Renal pelvis (tissue), 12 donors: ENCODE data around the gene CERS3. TPM values are rescaled to one million over a fixed set of nuclear protein-coding genes. Genes with fewer than 3 reads are reported as not detected.

Experiments used
- DNase-seq: peaks from one replicate; pipeline ENCODE4 v3.0.0-alpha.2; 2013
- long read RNA-seq, 16 experiments: transcript quantifications; one replicate each; lab custom pipeline, GENCODE V29; 2026
- polyA plus RNA-seq, 3 donors: library from polyadenylated mRNA; unstranded; fragments of 120-200 nt; gene quantifications; one replicate each; pipeline ENCODE4 v1.2.1, GENCODE V29; 2013; ENCODE audit not compliant: insufficient read length in 3 of 3

CERS3 gene
- polyA plus RNA-seq, result under 1 TPM in 2 of 3 donors, not detected in 1; 0.03 to 0.40 TPM
- long read RNA-seq, donor 1, result 0 reads
- long read RNA-seq, donor 2, result 0 reads
- long read RNA-seq, donor 3, result 0 reads
- long read RNA-seq, donor 4, result 0 reads
- long read RNA-seq, donor 5, result 0 reads
- long read RNA-seq, donor 6, result 0 reads
- long read RNA-seq, donor 7, result 0 reads
- long read RNA-seq, donor 8, result 0 reads
- long read RNA-seq, donor 9, result 0 reads
- long read RNA-seq, donor 10, result 0 reads
- long read RNA-seq, donor 11, result 0 reads
- long read RNA-seq, donor 12, result 0 reads
- long read RNA-seq, donor 13, result 0 reads
- long read RNA-seq, donor 14, result 0 reads
- long read RNA-seq, donor 15, result 0 reads
- long read RNA-seq, donor 16, result 0 reads

GRCh38 chr15:100528833-100529428, at the start of gene CERS3:
Gene CERS3, minus strand, starts transcription at chr15:100528950. Its CDS starts 27,101 bp downstream, at chr15:100501849.
- DNase-seq, result no peak

GRCh38 chr15:100573526-100573925, 44.8 kb upstream of the CERS3 start:
- no peak for DNase-seq

- DNase-seq, result peak; percentile 12
These were observed 43.7 kb upstream of the CERS3 start for GRCh38 chr15:100572362-100572983.

- DNase-seq, result no peak
These were observed 42.9 kb upstream of the CERS3 start for GRCh38 chr15:100571592-100572167.

GRCh38 chr15:100570735-100571313, 42.1 kb upstream of the CERS3 start:
- no peak for DNase-seq

GRCh38 chr15:100570275-100570674, 41.5 kb upstream of the CERS3 start:
- DNase-seq, result no peak

- DNase-seq, result no peak
These were observed 40.6 kb upstream of the CERS3 start for GRCh38 chr15:100569391-100569790.

GRCh38 chr15:100566850-100567628, 38.3 kb upstream of the CERS3 start:
- no peak for DNase-seq

- DNase-seq, result no peak
These were observed 36.8 kb upstream of the CERS3 start for GRCh38 chr15:100565591-100565990.

GRCh38 chr15:100560323-100560722, 31.6 kb upstream of the CERS3 start:
- no peak for DNase-seq

GRCh38 chr15:100559330-100559729, 30.6 kb upstream of the CERS3 start:
- DNase-seq, result no peak

GRCh38 chr15:100558771-100559254, 30.1 kb upstream of the CERS3 start:
- no peak for DNase-seq

GRCh38 chr15:100553468-100553867, 24.7 kb upstream of the CERS3 start:
- DNase-seq, result no peak

GRCh38 chr15:100547961-100548360, 19.2 kb upstream of the CERS3 start:
- DNase-seq, result no peak

GRCh38 chr15:100544946-100545345, 16.2 kb upstream of the CERS3 start:
- no peak for DNase-seq

GRCh38 chr15:100544338-100544841, 15.6 kb upstream of the CERS3 start:
- DNase-seq, result no peak

- DNase-seq, result no peak
These were observed 13.5 kb upstream of the CERS3 start for GRCh38 chr15:100542290-100542689.

- no peak for DNase-seq
These were observed 8.6 kb upstream of the CERS3 start for GRCh38 chr15:100537331-100537730.

GRCh38 chr15:100536733-100537132, 8.0 kb upstream of the CERS3 start:
- no peak for DNase-seq

- DNase-seq, result no peak
These were observed 5.1 kb upstream of the CERS3 start for GRCh38 chr15:100533886-100534285.

GRCh38 chr15:100531823-100532327, 3.1 kb upstream of the CERS3 start:
- no peak for DNase-seq
